ENCODE data around the gene REP15.

GRCh38 chr12:27703720-27704452 is 7.6 kb downstream of the REP15 start:
- peak; percentile 75 to 97 (median 86) for TF ChIP-seq CTCF (optimal IDR thresholded peaks at IDR 0.05 in 1 of 3, IDR thresholded peaks at IDR 0.05 in 1 of 3, conservative IDR thresholded peaks at IDR 0.05 in 1 of 3; ENCODE audit: extremely low read depth in 1 of 3, insufficient read depth in 2 of 3, low read length in 3 of 3)
- TF ChIP-seq EZH2 (IDR thresholded peaks at IDR 0.05; ENCODE audit: low read length) = no peak
